ENCODE measurements around the gene SETDB1.
A peak's percentile ranks its signal among the peaks of the same experiment; 100 is the strongest.

DNA sequence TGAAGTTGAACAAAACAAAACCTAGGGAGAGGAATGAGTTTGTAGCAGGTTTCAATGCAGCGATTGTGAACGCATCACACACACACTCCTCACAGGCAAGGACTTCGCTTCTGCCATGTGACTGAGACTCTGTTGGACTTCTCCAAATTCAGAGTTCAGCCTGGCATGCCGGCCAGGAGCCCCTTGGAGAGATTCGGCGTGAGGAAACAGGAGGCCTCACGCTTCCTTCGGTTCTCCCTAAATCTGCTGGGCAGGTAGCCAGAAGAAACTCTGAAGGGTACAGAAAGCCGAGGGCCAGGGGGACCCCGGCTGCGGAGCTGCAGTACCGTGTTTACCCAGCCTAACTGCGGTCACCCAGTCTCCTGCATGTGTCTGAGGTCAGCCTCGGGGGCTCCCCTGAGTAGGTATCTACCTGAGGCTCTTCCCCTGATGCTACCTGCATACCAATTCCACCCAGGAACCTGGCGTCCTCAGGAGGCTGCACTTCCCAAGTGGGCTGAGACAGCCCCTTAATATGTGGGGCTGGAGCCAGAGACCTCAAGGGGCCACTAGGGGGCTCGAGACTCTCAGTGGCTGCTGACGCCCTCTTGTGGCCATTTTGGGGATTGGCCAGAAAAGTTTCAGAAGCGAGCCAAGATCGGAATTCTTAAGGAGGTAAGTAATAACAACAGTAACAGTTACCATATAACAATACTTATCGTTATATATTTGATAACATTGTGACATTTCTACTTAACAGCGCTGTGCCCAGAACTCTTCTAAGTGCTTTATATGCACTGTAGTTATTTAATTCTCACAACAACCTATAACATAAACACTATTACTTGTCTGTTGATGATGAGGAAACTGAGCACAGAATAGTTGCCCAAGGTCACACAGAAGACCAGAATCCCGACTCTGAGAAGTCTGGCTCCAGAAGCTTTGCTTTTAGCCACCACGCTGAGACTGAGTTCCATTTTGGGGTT, 53.2 kb downstream of the SETDB1 start:
- TF ChIP-seq, protein P1, sequence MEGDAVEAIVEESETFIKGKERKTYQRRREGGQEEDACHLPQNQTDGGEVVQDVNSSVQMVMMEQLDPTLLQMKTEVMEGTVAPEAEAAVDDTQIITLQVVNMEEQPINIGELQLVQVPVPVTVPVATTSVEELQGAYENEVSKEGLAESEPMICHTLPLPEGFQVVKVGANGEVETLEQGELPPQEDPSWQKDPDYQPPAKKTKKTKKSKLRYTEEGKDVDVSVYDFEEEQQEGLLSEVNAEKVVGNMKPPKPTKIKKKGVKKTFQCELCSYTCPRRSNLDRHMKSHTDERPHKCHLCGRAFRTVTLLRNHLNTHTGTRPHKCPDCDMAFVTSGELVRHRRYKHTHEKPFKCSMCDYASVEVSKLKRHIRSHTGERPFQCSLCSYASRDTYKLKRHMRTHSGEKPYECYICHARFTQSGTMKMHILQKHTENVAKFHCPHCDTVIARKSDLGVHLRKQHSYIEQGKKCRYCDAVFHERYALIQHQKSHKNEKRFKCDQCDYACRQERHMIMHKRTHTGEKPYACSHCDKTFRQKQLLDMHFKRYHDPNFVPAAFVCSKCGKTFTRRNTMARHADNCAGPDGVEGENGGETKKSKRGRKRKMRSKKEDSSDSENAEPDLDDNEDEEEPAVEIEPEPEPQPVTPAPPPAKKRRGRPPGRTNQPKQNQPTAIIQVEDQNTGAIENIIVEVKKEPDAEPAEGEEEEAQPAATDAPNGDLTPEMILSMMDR (IDR thresholded peaks at IDR 0.05), result peak; percentile 97 to 100 (median 99)
- no peak for TF ChIP-seq POLR2A (IDR thresholded peaks at IDR 0.05)

Data from adrenal gland (tissue), 5 donors.